Nephron (organoid): ENCODE results near the gene DLGAP1.

ENCODE experiments used
- H3K27ac Mint-ChIP-seq, 3 experiments: 2 replicates each; pipeline ENCODE4 v1.8.0; 2020; ENCODE audit warnings: mixed read lengths in 3 of 3, mild to moderate bottlenecking in 2 of 3, moderate library complexity in 1 of 3
- H3K27me3 Mint-ChIP-seq: 2 replicates; pipeline ENCODE4 v1.8.0; 2021; ENCODE audit warnings: low read depth, mild to moderate bottlenecking, moderate library complexity, mixed read lengths
- H3K36me3 Mint-ChIP-seq: 2 replicates; pipeline ENCODE4 v1.8.0; 2020; ENCODE audit warnings: low read depth, mixed read lengths
- H3K4me1 Mint-ChIP-seq: 2 replicates; pipeline ENCODE4 v1.8.0; 2020; ENCODE audit warnings: mixed read lengths
- H3K4me3 Mint-ChIP-seq, 3 experiments: 2 replicates each; pipeline ENCODE4 v1.8.0; 2020; ENCODE audit warnings: mild to moderate bottlenecking in 3 of 3, mixed read lengths in 3 of 3, moderate library complexity in 2 of 3
- H3K9me3 Mint-ChIP-seq: 2 replicates; pipeline ENCODE4 v1.8.0; 2020; ENCODE audit warnings: mixed read lengths
- CTCF ChIP-seq, 3 experiments: fragments of 200-600 bp; sonication (generic); IDR thresholded peaks; one replicate each; pipeline ENCODE4 v1.5.0; 2021; ENCODE audit warnings: antibody characterized with exemption in 3 of 3; ENCODE audit not compliant: unreplicated experiment in 3 of 3

Gene DLGAP1

GRCh38 chr18:3495691-3496430 lies 959.2 kb downstream of the DLGAP1 start:
- Mint-ChIP-seq H3K4me1 (peaks cover 12% of the 10 kb centered on the region), H3K9me3 (no peaks in the 10 kb centered on the region), H3K27ac (no peak overlapping the region), H3K27me3 (peaks cover 26% of the 10 kb centered on the region), H3K36me3 (no peaks in the 10 kb centered on the region), H3K4me3 (no peak overlapping the region)
- TF ChIP-seq CTCF (IDR thresholded peaks at IDR 0.05; ENCODE audit: unreplicated experiment in 3 of 3) = no peak

GRCh38 chr18:3494569-3494968 lies 960.5 kb downstream of the DLGAP1 start:
- H3K36me3 Mint-ChIP-seq = no peaks in the 10 kb centered on the region
- no peak for TF ChIP-seq CTCF (IDR thresholded peaks at IDR 0.05; ENCODE audit: unreplicated experiment in 3 of 3)
- no peak overlapping the region for H3K4me3 Mint-ChIP-seq
- peaks cover 8% of the 10 kb centered on the region for H3K4me1 Mint-ChIP-seq
- H3K27ac Mint-ChIP-seq = peak overlapping the region in 1 of 3 experiments; percentile 70
- no peaks in the 10 kb centered on the region for H3K9me3 Mint-ChIP-seq
- peaks cover 20% of the 10 kb centered on the region for H3K27me3 Mint-ChIP-seq

- peaks cover 5% of the 10 kb centered on the region for H3K4me1 Mint-ChIP-seq
- H3K36me3 Mint-ChIP-seq = no peaks in the 10 kb centered on the region
- H3K4me3 Mint-ChIP-seq = no peak overlapping the region
- no peaks in the 10 kb centered on the region for H3K9me3 Mint-ChIP-seq
- H3K27me3 Mint-ChIP-seq = peaks cover 16% of the 10 kb centered on the region
- TF ChIP-seq CTCF (IDR thresholded peaks at IDR 0.05; ENCODE audit: unreplicated experiment in 3 of 3) = no peak
- H3K27ac Mint-ChIP-seq = no peak overlapping the region
Measured at GRCh38 chr18:3494245-3494526, 960.9 kb downstream of the DLGAP1 start.

GRCh38 chr18:3493501-3494244 lies 961.4 kb downstream of the DLGAP1 start:
- no peak overlapping the region for H3K27ac Mint-ChIP-seq
- TF ChIP-seq CTCF (IDR thresholded peaks at IDR 0.05; ENCODE audit: unreplicated experiment in 3 of 3) = no peak
- no peaks in the 10 kb centered on the region for H3K9me3 Mint-ChIP-seq
- H3K36me3 Mint-ChIP-seq = no peaks in the 10 kb centered on the region
- peaks cover 13% of the 10 kb centered on the region for H3K27me3 Mint-ChIP-seq
- H3K4me1 Mint-ChIP-seq = peaks cover 5% of the 10 kb centered on the region
- H3K4me3 Mint-ChIP-seq = no peak overlapping the region

GRCh38 chr18:3492721-3493120 lies 962.4 kb downstream of the DLGAP1 start:
- H3K9me3 Mint-ChIP-seq = no peaks in the 10 kb centered on the region
- no peaks in the 10 kb centered on the region for H3K36me3 Mint-ChIP-seq
- H3K27ac Mint-ChIP-seq = peak overlapping the region in 2 of 3 experiments; percentile 68 to 82
- TF ChIP-seq CTCF (IDR thresholded peaks at IDR 0.05; ENCODE audit: unreplicated experiment in 3 of 3) = no peak
- peaks cover 5% of the 10 kb centered on the region for H3K4me1 Mint-ChIP-seq
- H3K27me3 Mint-ChIP-seq = peaks cover 3% of the 10 kb centered on the region
- no peak overlapping the region for H3K4me3 Mint-ChIP-seq
